HepG2 (cell line): ENCODE measurements around the gene UBE2O. TPM values are rescaled to one million over a fixed set of nuclear protein-coding genes. Genes with fewer than 3 reads are reported as not detected.
A peak's percentile ranks its signal among the peaks of the same experiment; 100 is the strongest.

Source experiments
- CERS6 ChIP-seq: sonication (generic); formaldehyde crosslinking; IDR thresholded peaks from 2 replicates; pipeline ENCODE4 v1.5.0; 2020; ENCODE audit warnings: missing genetic modification reagents
- ERF ChIP-seq: IDR thresholded peaks from 2 replicates; pipeline ENCODE4 v1.6.1; 2018; ENCODE audit warnings: missing biosample characterization, missing genetic modification reagents
- HIVEP1 ChIP-seq: sonication (generic); formaldehyde crosslinking; IDR thresholded peaks from 2 replicates; pipeline ENCODE4 v1.4.0; 2020; ENCODE audit warnings: mild to moderate bottlenecking, missing genetic modification reagents
- HOXA3 ChIP-seq: sonication (generic); formaldehyde crosslinking; IDR thresholded peaks from 2 replicates; pipeline ENCODE4 v1.5.0; 2020; ENCODE audit warnings: missing genetic modification reagents
- MAFK ChIP-seq, 2 experiments: IDR thresholded peaks in 1 of 2; conservative IDR thresholded peaks in 1 of 2; 2 replicates each; pipeline ENCODE4 v1.6.1; 2011; ENCODE audit warnings: improper control_type of control experiment in 2 of 2, low read length in 2 of 2
- NFAT5 ChIP-seq: sonication (generic); formaldehyde crosslinking; IDR thresholded peaks from 2 replicates; pipeline ENCODE4 v1.4.0; 2020; ENCODE audit warnings: missing genetic modification reagents
- RFXANK ChIP-seq: IDR thresholded peaks from 2 replicates; pipeline ENCODE4 v1.6.1; 2016
- ZNF207 ChIP-seq: fragments of 450-650 bp; IDR thresholded peaks from 2 replicates; pipeline ENCODE4 v1.6.1; 2016; ENCODE audit warnings: antibody characterized with exemption, borderline replicate concordance
- ZNF224 ChIP-seq: sonication (generic); formaldehyde crosslinking; IDR thresholded peaks from 2 replicates; pipeline ENCODE4 v1.5.0; 2020; ENCODE audit warnings: mild to moderate bottlenecking, missing genetic modification reagents
- ZNF687 ChIP-seq: sonication (generic); formaldehyde crosslinking; IDR thresholded peaks from 2 replicates; pipeline ENCODE4 v1.5.1; 2020; ENCODE audit warnings: mild to moderate bottlenecking, missing genetic modification reagents, moderate library complexity
- ZSCAN25 ChIP-seq: sonication (generic); formaldehyde crosslinking; IDR thresholded peaks from 2 replicates; pipeline ENCODE4 v1.8.0; 2022; ENCODE audit warnings: mild to moderate bottlenecking, missing genetic modification reagents
- polyA plus RNA-seq, 8 experiments: library from polyadenylated mRNA; depleted of rRNA in 3 of 8; stranded (reverse) in 7 of 8; unstranded in 1 of 8; fragments of >200 nt; fragmentation: Illumina TruSeq in 4 of 8; extraction: Trizol in 4 of 8; gene quantifications; 2 replicates each; pipeline versions ENCODE4 v1.2.1 to v1.2.3, GENCODE V29; 2011 to 2016; ENCODE audit warnings: low read depth in 4 of 8, missing spikeins in 1 of 8, mixed read lengths in 1 of 8; ENCODE audit not compliant: insufficient read depth in 1 of 8
- total RNA-seq, 5 experiments: library from RNA; depleted of rRNA; stranded (reverse); fragments of >200 nt; fragmentation: Illumina TruSeq; extraction: Trizol; gene quantifications; 2 replicates each; pipeline ENCODE4 v1.2.3, GENCODE V29; 2016; ENCODE audit warnings: low read depth in 1 of 5

The UBE2O gene
- total and polyA plus RNA-seq, 2 of the 13 experiments (the other 11 are each of a cell fraction or from before 2014, with no cell fraction given), result 21.5 to 23.5 TPM

- TF ChIP-seq NFAT5 (CRISPR knock-in tag) (no peak), ZNF207 (no peak), ZNF224 (CRISPR knock-in tag) (no peak), ZNF687 (CRISPR knock-in tag) (peak; percentile 29), ZSCAN25 (CRISPR knock-in tag) (peak; percentile 76), CERS6 (CRISPR knock-in tag) (no peak), ERF (CRISPR knock-in tag) (no peak), RFXANK (CRISPR knock-in tag) (no peak), MAFK (conservative IDR thresholded peaks at IDR 0.05 in 1 of 2, IDR thresholded peaks at IDR 0.05 in 1 of 2; ENCODE audit: low read length in 2 of 2) (no peak), HIVEP1 (CRISPR knock-in tag) (no peak), HOXA3 (CRISPR knock-in tag) (no peak)
- TF ChIP-seq, all 625 proteins: peak for 5
Measured at GRCh38 chr17:76419576-76420260, 33.2 kb downstream of the UBE2O start (continued).
